Hematopoietic multipotent progenitor cell (in vitro differentiated cells): ENCODE measurements around the gene PRAMEF8. TPM values are rescaled to one million over a fixed set of nuclear protein-coding genes. Genes with fewer than 3 reads are reported as not detected.

Experiments used
- small RNA-seq: library from RNA; depleted of rRNA; stranded (forward); fragments of <200 nt; gene quantifications from one replicate; pipeline ENCODE3, GENCODE V24; 2012
- total RNA-seq: library from RNA; depleted of rRNA; stranded (reverse); fragments of >200 nt; gene quantifications from one replicate; pipeline ENCODE4 v1.2.3, GENCODE V29; 2012

The PRAMEF8 gene
- total RNA-seq, 1 donor: not detected

Small RNA genes within 50 kb of the gene (small RNA-seq; reads per million reads assigned to genes)
- gene RNU6-771P: not detected

Other genes with a start within 250 kb of the PRAMEF8 start
- not detected for gene PRAMEF27, start 228.6 kb downstream of the PRAMEF8 start, total RNA-seq
- gene HNRNPCL3, start 224.4 kb downstream of the PRAMEF8 start, total RNA-seq: not detected
- gene PRAMEF25, start 214.4 kb downstream of the PRAMEF8 start, total RNA-seq: not detected
- not detected for gene HNRNPCL2, start 168.3 kb downstream of the PRAMEF8 start, total RNA-seq
- not detected for gene PRAMEF26, start 129.1 kb downstream of the PRAMEF8 start, total RNA-seq
- not detected for gene HNRNPCL4, start 119.5 kb downstream of the PRAMEF8 start, total RNA-seq
- not detected for gene PRAMEF9, start 113.3 kb downstream of the PRAMEF8 start, total RNA-seq
- gene PRAMEF13, start 83.7 kb downstream of the PRAMEF8 start, total RNA-seq: not detected
- not detected for gene PRAMEF18, start 59.0 kb downstream of the PRAMEF8 start, total RNA-seq
- not detected for gene PRAMEF5, start 30.9 kb downstream of the PRAMEF8 start, total RNA-seq
- not detected for gene PRAMEF33, start 18.4 kb upstream of the PRAMEF8 start, total RNA-seq
- gene PRAMEF15, start 30.4 kb upstream of the PRAMEF8 start, total RNA-seq: not detected
- not detected for gene PRAMEF14, start 62.0 kb upstream of the PRAMEF8 start, total RNA-seq
- not detected for gene PRAMEF19, start 86.8 kb upstream of the PRAMEF8 start, total RNA-seq
- not detected for gene PRAMEF17, start 104.5 kb upstream of the PRAMEF8 start, total RNA-seq
- not detected for gene PRAMEF20, start 125.3 kb upstream of the PRAMEF8 start, total RNA-seq
- gene LRRC38, start 228.9 kb upstream of the PRAMEF8 start, total RNA-seq: 0.27 TPM